Heart right ventricle (tissue), 16 donors: ENCODE results near the gene TCEA2. TPM values are rescaled to one million over a fixed set of nuclear protein-coding genes. Genes with fewer than 3 reads are reported as not detected.

ENCODE experiments used
- ATAC-seq, 8 donors: fragments of 200-7000 bp; cut with Tn5 transposase; one replicate each; pipeline ENCODE4 v1.9.1; 2020; ENCODE audit warnings: mild to moderate bottlenecking in 8 of 8, moderate library complexity in 8 of 8, moderate number of reproducible peaks in 1 of 8
- DNase-seq, 2 donors: peaks; one replicate each; pipeline ENCODE4 v3.0.0-alpha.2; 2020
- H3K27ac ChIP-seq, 10 donors: fragments of 200-600 bp; sonication (generic) in 2 of 10; one replicate each; pipeline versions ENCODE4 v1.5.0 to v1.8.0; 2020 to 2022; ENCODE audit warnings: mild to moderate bottlenecking in 3 of 10
- H3K27me3 ChIP-seq, 7 donors: fragments of 200-600 bp; one replicate each; pipeline ENCODE4 v1.8.0; 2021 to 2022; ENCODE audit warnings: mild to moderate bottlenecking in 2 of 7
- H3K36me3 ChIP-seq, 9 donors: fragments of 200-600 bp; sonication (generic) in 1 of 9; one replicate each; pipeline versions ENCODE4 v1.5.0 to v1.8.0; 2020 to 2022; ENCODE audit warnings: mild to moderate bottlenecking in 2 of 9
- H3K4me1 ChIP-seq, 9 donors: fragments of 200-600 bp; sonication (generic) in 1 of 9; one replicate each; pipeline versions ENCODE4 v1.5.0 to v1.8.0; 2020 to 2022; ENCODE audit warnings: mild to moderate bottlenecking in 4 of 9
- H3K4me3 ChIP-seq, 10 donors: fragments of 200-600 bp; sonication (generic) in 2 of 10; one replicate each; pipeline versions ENCODE4 v1.5.0 to v1.8.0; 2020 to 2022; ENCODE audit warnings: mild to moderate bottlenecking in 7 of 10, moderate library complexity in 2 of 10
- H3K9me3 ChIP-seq, 11 donors: fragments of 200-600 bp in 10 of 11; sonication (generic) in 2 of 11; one replicate each; pipeline versions ENCODE4 v1.5.0 to v1.8.0; 2013 to 2022; ENCODE audit warnings: mild to moderate bottlenecking in 2 of 11, control low read depth in 1 of 11, moderate library complexity in 1 of 11
- CTCF ChIP-seq, 9 donors: fragments of 200-600 bp; sonication (generic) in 2 of 9; IDR thresholded peaks; one replicate each; pipeline versions ENCODE4 v1.5.0 to v1.8.0; 2021 to 2022; ENCODE audit warnings: antibody characterized with exemption in 9 of 9, mild to moderate bottlenecking in 5 of 9, moderate library complexity in 1 of 9
- WGBS, 2 donors: extraction: QIAGEN DNeasy Blood & Tissue Kit; methylation state at CpG; one replicate each; pipeline ENCODE4 v1.1.7; 2013; ENCODE audit warnings: inconsistent platforms in 1 of 2; 5-methylcytosine and 5-hydroxymethylcytosine counted together
- intact Hi-C, 10 donors: fragments of 100-400 bp; cut with DNase I; formaldehyde crosslinking; loops; one replicate each; pipeline versions ENCODE4 v1.11.1 to v1.14.2; 2022
- polyA plus RNA-seq, 2 donors: library from polyadenylated mRNA; stranded (reverse); fragments of 200-250 nt; gene quantifications; one replicate each; pipeline ENCODE4 v1.2.3, GENCODE V29; 2013
- total RNA-seq, 10 donors: library from RNA; stranded (reverse); fragmentation: NEBNext Ultra II Directional in 3 of 10; extraction: Animal tissue kit (Norgen Biotek cat#: 25700) in 3 of 10; gene quantifications; one replicate each; pipeline versions ENCODE4 v1.2.1 to v1.2.4, GENCODE V29; 2021 to 2023
- donor health status: Arrhythmogenic right ventricular cardiomyopathy.
- donor health status: ischemic (EF 13 %, LVEDD 7.1; RV severe dilation, severe dysfunction).
- donor health status: healthy with polysubstance abuse.
- donor health status: DM: no; HTN: yes; CAD: no.
- donor health status: DM: no; HTN: no; CAD: no.
- donor health status: ischemic (EF 25% LVEDD 6.9; RV normal size, moderate dysfunction).
- donor health status: ischemic (EF 25% LVEDD 5.7; RV mildly dilated, moderate dysfunction).
- donor health status: healthy.
- donor health status: DM: yes; HTN: yes; CAD: no.
- donor health status: Ischemic cardiomyopathy.
- donor health status: ischemic (EF 35%, LVEDD 5.7; RV mildly dilated, moderate dysfunction).
- donor health status: nonischemic (EF 11% LVEDD 7.7; RV severe dilation, severe dysfunction).
- donor health status: DM: yes; HTN: yes; CAD: no.
- donor health status: PGD.
- donor health status: ischemic (EF 29% LVEDD 5.4; RV normal size, mild dysfunction).
- donor health status: nonischemic (EF 23%, LVEDD 6.1; RV moderate dilation, normal function).

TCEA2 gene
- total and polyA plus RNA-seq, 12 donors, result 35.0 to 54.9 (median 44.9) TPM

- Histone ChIP-seq H3K4me1 (peaks cover 0 to 7% (median 6%) of the 10 kb centered on the region in 9 donors), H3K9me3 (no peaks in the 10 kb centered on the region), H3K27ac (no peak within 1 kb of the TSS), H3K36me3 (no peaks in the 10 kb centered on the region), H3K4me3 (no peak within 1 kb of the TSS), H3K27me3 (peaks cover 12 to 41% (median 28%) of the 10 kb centered on the region in 7 donors)
- WGBS, 2 donors, result 47 to 51% methylated on average over 22 of the region's 22 CpGs
- intact Hi-C loops, result no loop called here
- no peak for TF ChIP-seq CTCF (IDR thresholded peaks at IDR 0.05)
- DNase-seq (no peak), ATAC-seq (no peak)
Measured at GRCh38 chr20:64106981-64107735, 44.2 kb downstream of the TCEA2 start, which contains the start of gene NPBWR2. Gene NPBWR2, minus strand, starts transcription at chr20:64107565. Its CDS starts 734 bp downstream, at chr20:64106831.

GRCh38 chr20:64107736-64108457 lies 44.9 kb downstream of the TCEA2 start:
- H3K27me3 ChIP-seq, result peaks cover 9 to 34% (median 20%) of the 10 kb centered on the region in 7 donors
- TF ChIP-seq CTCF (IDR thresholded peaks at IDR 0.05), result no peak

GRCh38 chr20:64108731-64109681 lies 46.0 kb downstream of the TCEA2 start:
- no peak for TF ChIP-seq CTCF (IDR thresholded peaks at IDR 0.05)
- Histone ChIP-seq H3K27me3 (peaks cover 1 to 23% (median 11%) of the 10 kb centered on the region in 7 donors), H3K27ac (no peak overlapping the region), H3K36me3 (no peaks in the 10 kb centered on the region), H3K9me3 (no peaks in the 10 kb centered on the region), H3K4me1 (no peaks in the 10 kb centered on the region), H3K4me3 (no peak overlapping the region)
- intact Hi-C loops, result no loop called here
- DNase-seq (no peak), ATAC-seq (no peak)
- WGBS, 2 donors, result 75 to 80% methylated on average over 25 to 26 of the region's 26 CpGs

More at GRCh38 chr20:64107736-64108457, 44.9 kb downstream of the TCEA2 start:
- H3K27ac ChIP-seq, result no peak overlapping the region
- no peaks in the 10 kb centered on the region for H3K36me3 ChIP-seq
- no peak for ATAC-seq
- no peaks in the 10 kb centered on the region for H3K9me3 ChIP-seq
- WGBS, 2 donors, result 61 to 67% methylated on average over 19 of the region's 19 CpGs
- intact Hi-C loops, result no loop called here
- DNase-seq, result no peak
- no peaks in the 10 kb centered on the region for H3K4me1 ChIP-seq
- no peak overlapping the region for H3K4me3 ChIP-seq
